Heart left ventricle (tissue), 16 donors: ENCODE measurements around the gene LITAF. TPM values are rescaled to one million over a fixed set of nuclear protein-coding genes. Genes with fewer than 3 reads are reported as not detected.

Experiments
- ATAC-seq, 4 donors: fragments of 200-7000 bp; cut with Tn5 transposase; one replicate each; pipeline ENCODE4 v1.9.1; 2020 to 2022; ENCODE audit warnings: moderate library complexity in 4 of 4, mild to moderate bottlenecking in 3 of 4, moderate number of reproducible peaks in 1 of 4
- DNase-seq, 5 donors: peaks; one replicate each; pipeline ENCODE4 v3.0.0-alpha.2; 2020
- H3K27ac ChIP-seq, 12 donors: fragments of 200-600 bp; sonication (generic) in 4 of 12; one replicate each; pipeline versions ENCODE4 v1.5.0 to v1.8.0; 2016 to 2022; ENCODE audit warnings: mild to moderate bottlenecking in 2 of 12
- H3K27me3 ChIP-seq, 9 donors: fragments of 200-600 bp; sonication (generic) in 2 of 9; one replicate each; pipeline versions ENCODE4 v1.5.1 to v1.8.0; 2016 to 2022; ENCODE audit warnings: mild to moderate bottlenecking in 3 of 9
- H3K36me3 ChIP-seq, 9 donors: fragments of 200-600 bp; sonication (generic) in 2 of 9; one replicate each; pipeline versions ENCODE4 v1.5.0 to v1.8.0; 2018 to 2022; ENCODE audit warnings: mild to moderate bottlenecking in 2 of 9
- H3K4me1 ChIP-seq, 12 donors: fragments of 200-600 bp; sonication (generic) in 4 of 12; one replicate each; pipeline versions ENCODE4 v1.5.0 to v1.8.0; 2016 to 2022; ENCODE audit warnings: mild to moderate bottlenecking in 3 of 12
- H3K4me3 ChIP-seq, 12 donors: fragments of 200-600 bp; sonication (generic) in 4 of 12; one replicate each; pipeline versions ENCODE4 v1.5.0 to v1.8.0; 2017 to 2022; ENCODE audit warnings: mild to moderate bottlenecking in 9 of 12, moderate library complexity in 4 of 12
- H3K9me3 ChIP-seq, 12 donors: fragments of 200-600 bp; sonication (generic) in 4 of 12; one replicate each; pipeline versions ENCODE4 v1.5.0 to v1.8.0; 2016 to 2022; ENCODE audit warnings: mild to moderate bottlenecking in 1 of 12
- POLR2A ChIP-seq, 2 donors: fragments of 450-650 bp; IDR thresholded peaks; one replicate each; pipeline ENCODE4 v1.6.1; 2017; ENCODE audit warnings: antibody characterized with exemption in 2 of 2, mild to moderate bottlenecking in 2 of 2, moderate library complexity in 2 of 2
- WGBS, 4 donors: extraction: QIAGEN DNeasy Blood & Tissue Kit in 2 of 4; methylation state at CpG; one replicate each; pipeline versions ENCODE4 v1.1.5 to v1.1.7; 2013 to 2018; 5-methylcytosine and 5-hydroxymethylcytosine counted together
- intact Hi-C, 10 donors: fragments of 100-400 bp; cut with DNase I; formaldehyde crosslinking; loops; one replicate each; pipeline versions ENCODE4 v1.11.1 to v1.14.2; 2022
- polyA plus RNA-seq, 2 donors: library from polyadenylated mRNA; stranded (reverse); fragments of 200-250 nt; gene quantifications; one replicate each; pipeline ENCODE4 v1.2.3, GENCODE V29; 2013
- total RNA-seq, 9 donors: library from RNA; depleted of rRNA in 2 of 9; stranded (reverse); fragments of >200 nt in 2 of 9; fragmentation: NEBNext Ultra II Directional in 3 of 9; extraction: Animal tissue kit (Norgen Biotek cat#: 25700) in 3 of 9; gene quantifications; one replicate each; pipeline versions ENCODE4 v1.1.0 to v1.2.4, GENCODE V29; 2016 to 2023
- TF ChIP-seq, protein P1 (sequence below), 12 donors: fragments of 200-600 bp; sonication (generic) in 4 of 12; IDR thresholded peaks; one replicate each; pipeline versions ENCODE4 v1.5.0 to v1.8.0; 2018 to 2022; ENCODE audit warnings: antibody characterized with exemption in 12 of 12, mild to moderate bottlenecking in 5 of 12
- donor health status: ischemic (EF 13 %, LVEDD 7.1; RV severe dilation, severe dysfunction).
- donor health status: healthy with polysubstance abuse.
- donor health status: DM: no; HTN: yes; CAD: no.
- donor health status: DM: no; HTN: no; CAD: no.
- donor health status: ischemic (EF 25% LVEDD 6.9; RV normal size, moderate dysfunction).
- donor health status: ischemic (EF 25% LVEDD 5.7; RV mildly dilated, moderate dysfunction).
- donor health status: healthy.
- donor health status: DM: yes; HTN: yes; CAD: no.
- donor health status: ischemic (EF 35%, LVEDD 5.7; RV mildly dilated, moderate dysfunction).
- donor health status: nonischemic (EF 11% LVEDD 7.7; RV severe dilation, severe dysfunction).
- donor health status: DM: yes; HTN: yes; CAD: no.
- donor health status: PGD.
- donor health status: ischemic (EF 29% LVEDD 5.4; RV normal size, mild dysfunction).
- donor health status: nonischemic (EF 23%, LVEDD 6.1; RV moderate dilation, normal function).

LITAF gene
- total and polyA plus RNA-seq, 11 donors: 12.2 to 133 (median 46.5) TPM

GRCh38 chr16:11612665-11613025 lies 25.9 kb upstream of the LITAF start:
- H3K36me3 ChIP-seq: no peaks in the 10 kb centered on the region
- intact Hi-C loops: no loop called here
- no peak overlapping the region for H3K4me3 ChIP-seq
- ATAC-seq: no peak
- no peaks in the 10 kb centered on the region for H3K27me3 ChIP-seq
- DNase-seq: no peak
- no peaks in the 10 kb centered on the region for H3K9me3 ChIP-seq
- peaks cover 0 to 55% (median 0%) of the 10 kb centered on the region in 12 donors for H3K4me1 ChIP-seq
- no peak for TF ChIP-seq POLR2A (IDR thresholded peaks at IDR 0.05)
- TF ChIP-seq, protein P1, sequence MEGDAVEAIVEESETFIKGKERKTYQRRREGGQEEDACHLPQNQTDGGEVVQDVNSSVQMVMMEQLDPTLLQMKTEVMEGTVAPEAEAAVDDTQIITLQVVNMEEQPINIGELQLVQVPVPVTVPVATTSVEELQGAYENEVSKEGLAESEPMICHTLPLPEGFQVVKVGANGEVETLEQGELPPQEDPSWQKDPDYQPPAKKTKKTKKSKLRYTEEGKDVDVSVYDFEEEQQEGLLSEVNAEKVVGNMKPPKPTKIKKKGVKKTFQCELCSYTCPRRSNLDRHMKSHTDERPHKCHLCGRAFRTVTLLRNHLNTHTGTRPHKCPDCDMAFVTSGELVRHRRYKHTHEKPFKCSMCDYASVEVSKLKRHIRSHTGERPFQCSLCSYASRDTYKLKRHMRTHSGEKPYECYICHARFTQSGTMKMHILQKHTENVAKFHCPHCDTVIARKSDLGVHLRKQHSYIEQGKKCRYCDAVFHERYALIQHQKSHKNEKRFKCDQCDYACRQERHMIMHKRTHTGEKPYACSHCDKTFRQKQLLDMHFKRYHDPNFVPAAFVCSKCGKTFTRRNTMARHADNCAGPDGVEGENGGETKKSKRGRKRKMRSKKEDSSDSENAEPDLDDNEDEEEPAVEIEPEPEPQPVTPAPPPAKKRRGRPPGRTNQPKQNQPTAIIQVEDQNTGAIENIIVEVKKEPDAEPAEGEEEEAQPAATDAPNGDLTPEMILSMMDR (IDR thresholded peaks at IDR 0.05): no peak
- 68 to 83% (median 79%) methylated on average over 4 to 5 of the region's 5 CpGs for WGBS, 4 donors
- H3K27ac ChIP-seq: peak overlapping the region in 1 of 12 donors; percentile 92

- WGBS, 4 donors: 69 to 79% (median 74%) methylated on average over 14 to 23 of the region's 23 CpGs
- Histone ChIP-seq H3K36me3 (no peaks in the 10 kb centered on the region), H3K9me3 (no peaks in the 10 kb centered on the region), H3K4me3 (no peak overlapping the region), H3K4me1 (peaks cover 0 to 55% (median 0%) of the 10 kb centered on the region in 12 donors), H3K27ac (peak overlapping the region in 1 of 12 donors; percentile 52), H3K27me3 (no peaks in the 10 kb centered on the region)
- intact Hi-C loops: no loop called here
- DNase-seq (peak in 2 of 5 donors; percentile 43 to 46), ATAC-seq (peak in 3 of 4 donors; percentile 27 to 47 (median 44))
- TF ChIP-seq POLR2A (IDR thresholded peaks at IDR 0.05): no peak
- TF ChIP-seq, protein P1 (IDR thresholded peaks at IDR 0.05): no peak
Observed at GRCh38 chr16:11611871-11612664, 25.3 kb upstream of the LITAF start.

DNA sequence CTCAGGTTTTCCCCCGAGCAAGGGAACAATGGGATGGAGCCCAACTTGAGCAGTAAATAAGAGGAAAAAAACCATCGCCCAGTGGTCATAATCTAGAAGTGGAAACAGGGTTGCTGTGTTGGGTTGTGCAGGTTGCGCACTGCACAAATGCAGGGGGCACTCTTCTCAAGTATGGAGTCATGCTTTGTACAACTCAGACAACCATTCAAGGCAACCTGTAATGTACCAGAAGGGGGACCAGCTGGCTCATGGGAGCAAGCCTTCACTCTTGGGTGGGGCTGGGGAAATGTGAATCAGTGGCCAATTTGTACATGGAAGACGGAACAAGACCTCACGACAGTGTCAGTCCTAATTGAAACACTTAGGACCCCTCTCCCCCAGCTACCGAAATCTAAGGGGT lies 23.9 kb upstream of the LITAF start:
- peaks cover 0 to 55% (median 0%) of the 10 kb centered on the region in 12 donors for H3K4me1 ChIP-seq

GRCh38 chr16:11610121-11610505 lies 23.4 kb upstream of the LITAF start:
- H3K9me3 ChIP-seq: no peaks in the 10 kb centered on the region
- no peak overlapping the region for H3K27ac ChIP-seq
- H3K4me1 ChIP-seq: peaks cover 0 to 59% (median 0%) of the 10 kb centered on the region in 12 donors
- intact Hi-C loops: no loop called here
- ATAC-seq (no peak), DNase-seq (no peak)
- H3K27me3 ChIP-seq: no peaks in the 10 kb centered on the region
- H3K4me3 ChIP-seq: no peak overlapping the region
- TF ChIP-seq, protein P1 (IDR thresholded peaks at IDR 0.05): no peak
- no peak for TF ChIP-seq POLR2A (IDR thresholded peaks at IDR 0.05)
- H3K36me3 ChIP-seq: no peaks in the 10 kb centered on the region
- WGBS, 4 donors: 15 to 26% (median 22%) methylated on average over 9 of the region's 9 CpGs

More for the DNA sequence above, 23.9 kb upstream of the LITAF start:
- TF ChIP-seq, protein P1 (IDR thresholded peaks at IDR 0.05): no peak
- TF ChIP-seq POLR2A (IDR thresholded peaks at IDR 0.05): no peak
- ATAC-seq: no peak
- Histone ChIP-seq H3K27ac (no peak overlapping the region), H3K9me3 (no peaks in the 10 kb centered on the region), H3K27me3 (no peaks in the 10 kb centered on the region), H3K36me3 (no peaks in the 10 kb centered on the region), H3K4me3 (no peak overlapping the region)
- intact Hi-C loops: no loop called here
- WGBS, 4 donors: 67 to 76% (median 71%) methylated on average over 6 of the region's 6 CpGs
- DNase-seq: no peak
